ENCODE measurements around the gene AFDN. TPM values are rescaled to one million over a fixed set of nuclear protein-coding genes. Genes with fewer than 3 reads are reported as not detected.

AFDN gene
- total RNA-seq, 1 experiment from 2014 or later: 108 TPM

DNA sequence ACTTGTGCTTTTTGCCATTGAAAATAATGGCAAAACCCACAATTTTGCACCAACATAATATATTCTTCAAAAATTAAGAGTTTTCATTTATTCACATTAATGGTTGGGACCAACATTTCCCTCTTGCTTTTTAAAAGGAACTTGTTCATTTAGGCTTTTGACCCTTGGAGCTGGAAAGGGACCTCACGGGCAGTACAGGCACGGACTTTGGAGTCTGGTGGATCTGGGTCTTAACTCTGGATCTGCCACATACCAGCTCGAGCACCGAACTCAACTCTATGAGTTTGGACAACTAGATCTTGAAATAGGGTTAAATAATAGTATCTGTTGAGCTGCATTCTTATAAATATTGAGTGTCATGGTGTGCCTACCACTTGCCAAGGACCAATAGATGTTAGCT, 37.2 kb downstream of the AFDN start:
- peaks cover 8% of the 10 kb centered on the region for H3K36me3 ChIP-seq (ENCODE audit: low read depth)
- no peak for TF ChIP-seq EZH2 (IDR thresholded peaks at IDR 0.05; ENCODE audit: low read depth)
- TF ChIP-seq, protein P1, sequence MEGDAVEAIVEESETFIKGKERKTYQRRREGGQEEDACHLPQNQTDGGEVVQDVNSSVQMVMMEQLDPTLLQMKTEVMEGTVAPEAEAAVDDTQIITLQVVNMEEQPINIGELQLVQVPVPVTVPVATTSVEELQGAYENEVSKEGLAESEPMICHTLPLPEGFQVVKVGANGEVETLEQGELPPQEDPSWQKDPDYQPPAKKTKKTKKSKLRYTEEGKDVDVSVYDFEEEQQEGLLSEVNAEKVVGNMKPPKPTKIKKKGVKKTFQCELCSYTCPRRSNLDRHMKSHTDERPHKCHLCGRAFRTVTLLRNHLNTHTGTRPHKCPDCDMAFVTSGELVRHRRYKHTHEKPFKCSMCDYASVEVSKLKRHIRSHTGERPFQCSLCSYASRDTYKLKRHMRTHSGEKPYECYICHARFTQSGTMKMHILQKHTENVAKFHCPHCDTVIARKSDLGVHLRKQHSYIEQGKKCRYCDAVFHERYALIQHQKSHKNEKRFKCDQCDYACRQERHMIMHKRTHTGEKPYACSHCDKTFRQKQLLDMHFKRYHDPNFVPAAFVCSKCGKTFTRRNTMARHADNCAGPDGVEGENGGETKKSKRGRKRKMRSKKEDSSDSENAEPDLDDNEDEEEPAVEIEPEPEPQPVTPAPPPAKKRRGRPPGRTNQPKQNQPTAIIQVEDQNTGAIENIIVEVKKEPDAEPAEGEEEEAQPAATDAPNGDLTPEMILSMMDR (conservative IDR thresholded peaks at IDR 0.05): no peak
- H2AFZ ChIP-seq: no peak overlapping the region
- no peaks in the 10 kb centered on the region for H3K9me2 ChIP-seq (ENCODE audit: insufficient read depth)
- DNase-seq: no peak
- H4K20me1 ChIP-seq (ENCODE audit: insufficient read depth): peaks cover 26% of the 10 kb centered on the region
- H3K4me3 ChIP-seq: no peak overlapping the region
- peaks cover 59% of the 10 kb centered on the region for H3K79me2 ChIP-seq (ENCODE audit: low read depth)
- intact Hi-C loops (cut with micrococcal nuclease; ENCODE audit: unreplicated experiment): no loop called here
- ChIA-PET POLR2A (ENCODE audit: unreplicated experiment) (no interaction called here), CTCF (no interaction called here)
- H3K27me3 ChIP-seq (ENCODE audit: insufficient read depth, low read depth): no peaks in the 10 kb centered on the region
- no TSS peak for BruUV-seq (replicated peaks)
- H3F3A ChIP-seq (ENCODE audit: insufficient read depth, low read depth): no peaks in the 10 kb centered on the region
- H3K9me3 ChIP-seq (ENCODE audit: insufficient read depth, low read depth): no peaks in the 10 kb centered on the region
- no peaks in the 10 kb centered on the region for H3K4me1 ChIP-seq (replicated peaks; ENCODE audit: insufficient read depth)
- H3K27ac ChIP-seq: no peak overlapping the region
- H3K4me2 ChIP-seq: no peak overlapping the region

- no peaks in the 10 kb centered on the region for H3K27me3 ChIP-seq (ENCODE audit: insufficient read depth, low read depth)
- no peaks in the 10 kb centered on the region for H3F3A ChIP-seq (ENCODE audit: insufficient read depth, low read depth)
- H3K79me2 ChIP-seq (ENCODE audit: low read depth): peaks cover 34% of the 10 kb centered on the region
- no peaks in the 10 kb centered on the region for H3K9me2 ChIP-seq (ENCODE audit: insufficient read depth)
- H4K20me1 ChIP-seq (ENCODE audit: insufficient read depth): peaks cover 12% of the 10 kb centered on the region
- TF ChIP-seq EZH2 (IDR thresholded peaks at IDR 0.05; ENCODE audit: low read depth): no peak
- TF ChIP-seq, protein P1 (conservative IDR thresholded peaks at IDR 0.05): no peak
- intact Hi-C loops (cut with micrococcal nuclease; ENCODE audit: unreplicated experiment): no loop called here
- no peak overlapping the region for H3K4me3 ChIP-seq
- H3K9me3 ChIP-seq (ENCODE audit: insufficient read depth, low read depth): no peaks in the 10 kb centered on the region
- no peaks in the 10 kb centered on the region for H3K4me1 ChIP-seq (replicated peaks; ENCODE audit: insufficient read depth)
- H3K4me2 ChIP-seq: no peak overlapping the region
- ChIA-PET CTCF (interaction anchor here (0.5 kb wide), 1 partner anchor 28 kb away, joined by 4 read pairs; no protein-coding TSS in a partner anchor), POLR2A (ENCODE audit: unreplicated experiment) (no interaction called here)
- H2AFZ ChIP-seq: no peak overlapping the region
- DNase-seq: no peak
- BruUV-seq (replicated peaks): no TSS peak
- peaks cover 17% of the 10 kb centered on the region for H3K36me3 ChIP-seq (ENCODE audit: low read depth)
- H3K27ac ChIP-seq: no peak overlapping the region
Measured at GRCh38 chr6:167866642-167867041, 39.9 kb downstream of the AFDN start.

- Histone ChIP-seq H3K4me2 (no peak overlapping the region), H2AFZ (no peak overlapping the region), H3K4me3 (no peak overlapping the region), H3K9me2 (ENCODE audit: insufficient read depth) (no peaks in the 10 kb centered on the region), H4K20me1 (ENCODE audit: insufficient read depth) (peaks cover 4% of the 10 kb centered on the region), H3K79me2 (ENCODE audit: low read depth) (peaks cover 7% of the 10 kb centered on the region; the same call in 1 of the 2 replicates), H3K27me3 (ENCODE audit: insufficient read depth, low read depth) (no peaks in the 10 kb centered on the region), H3F3A (ENCODE audit: insufficient read depth, low read depth) (peaks cover 3% of the 10 kb centered on the region; the same call in 1 of the 2 replicates), H3K4me1 (replicated peaks; ENCODE audit: insufficient read depth) (no peaks in the 10 kb centered on the region), H3K9me3 (ENCODE audit: insufficient read depth, low read depth) (no peaks in the 10 kb centered on the region), H3K27ac (no peak overlapping the region), H3K36me3 (ENCODE audit: low read depth) (peaks cover 32% of the 10 kb centered on the region; the same call in 1 of the 2 replicates)
- POLR2A ChIA-PET (ENCODE audit: unreplicated experiment): no interaction called here
- CTCF ChIA-PET: no interaction called here
- no peak for TF ChIP-seq EZH2 (IDR thresholded peaks at IDR 0.05; ENCODE audit: low read depth)
- TF ChIP-seq, protein P1 (conservative IDR thresholded peaks at IDR 0.05): no peak
- no TSS peak for BruUV-seq (replicated peaks)
- no peak for DNase-seq
- intact Hi-C loops (cut with micrococcal nuclease; ENCODE audit: unreplicated experiment): no loop called here
Measured at GRCh38 chr6:167870321-167870720, 43.6 kb downstream of the AFDN start.

All from PC-9 (cell line).